HG02970 (cell line): ENCODE results near the gene P3R3URF.
"Not testable (repeated sequence)": the region's sequence is repeated elsewhere in the genome, so short reads cannot be mapped to it uniquely, and the experiment has no call there.

Experiments
- ATAC-seq: cut with Tn5 transposase; IDR thresholded peaks from one replicate; pipeline ENCODE4 v1.9.1; 2021; ENCODE audit warnings: mild to moderate bottlenecking, moderate library complexity, moderate number of reproducible peaks; ENCODE audit not compliant: unreplicated experiment, low FRiP score

The P3R3URF gene

DNA sequence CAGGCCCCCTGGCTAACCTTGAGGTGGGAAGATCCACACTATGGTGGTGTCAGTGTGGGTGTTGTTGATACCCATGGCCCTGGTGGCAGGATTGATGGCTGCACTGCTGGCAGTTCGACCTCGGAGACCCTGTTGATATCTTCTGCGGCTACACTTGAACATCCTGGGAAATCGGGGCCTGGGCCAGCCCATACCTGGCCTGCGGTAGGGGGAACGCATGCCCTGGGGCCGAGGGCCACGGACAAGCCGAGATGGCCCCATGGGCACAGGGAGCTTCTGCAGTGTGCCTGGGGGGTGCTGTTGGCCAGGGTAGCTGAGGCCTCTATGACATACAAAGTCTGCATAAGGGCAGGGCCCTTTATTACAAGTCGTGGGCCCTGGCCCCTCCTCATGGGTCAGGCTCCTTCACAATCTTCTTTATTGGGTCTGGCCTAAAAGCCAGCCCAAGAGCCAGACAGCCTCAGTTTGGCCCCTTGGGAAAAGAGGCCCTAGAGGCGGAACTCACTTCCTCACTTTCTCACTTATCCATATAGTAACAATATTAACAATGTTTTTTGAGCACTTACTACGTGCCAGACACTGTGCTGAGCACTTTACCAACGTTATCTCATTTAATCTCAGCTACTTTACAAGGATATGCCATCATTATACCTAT, at the start of gene P3R3URF:
Gene P3R3URF (minus strand): TSS at position 278 of the 655 bp plus-strand sequence. CDS start 17 bp downstream, at position 261.
- no peak for ATAC-seq

GRCh38 chr1:46224966-46225365, 48.7 kb upstream of the P3R3URF start:
- no peak for ATAC-seq

DNA sequence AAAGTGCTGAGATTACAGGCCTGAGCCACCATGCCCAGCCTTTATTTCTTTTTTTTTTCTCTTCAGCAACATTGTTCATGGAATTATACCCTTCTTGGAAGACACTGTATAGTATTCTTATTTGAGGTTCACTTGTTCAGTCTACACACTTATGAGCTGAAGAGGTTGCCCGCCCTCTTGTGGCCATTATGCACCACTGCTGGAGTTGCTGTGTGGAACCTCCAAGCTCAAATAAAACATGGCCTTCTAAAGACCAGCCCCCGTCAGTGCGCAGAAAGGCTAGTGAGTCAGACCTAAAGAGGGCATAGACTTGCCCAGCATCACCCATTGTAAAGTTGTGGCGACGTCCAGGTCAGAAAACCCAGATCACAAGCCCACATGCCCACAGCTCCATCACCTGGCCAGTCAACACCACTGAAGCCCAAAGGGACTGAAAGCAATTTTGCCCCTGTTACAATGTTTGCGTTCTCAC, 47.2 kb upstream of the P3R3URF start:
- ATAC-seq = no peak

DNA sequence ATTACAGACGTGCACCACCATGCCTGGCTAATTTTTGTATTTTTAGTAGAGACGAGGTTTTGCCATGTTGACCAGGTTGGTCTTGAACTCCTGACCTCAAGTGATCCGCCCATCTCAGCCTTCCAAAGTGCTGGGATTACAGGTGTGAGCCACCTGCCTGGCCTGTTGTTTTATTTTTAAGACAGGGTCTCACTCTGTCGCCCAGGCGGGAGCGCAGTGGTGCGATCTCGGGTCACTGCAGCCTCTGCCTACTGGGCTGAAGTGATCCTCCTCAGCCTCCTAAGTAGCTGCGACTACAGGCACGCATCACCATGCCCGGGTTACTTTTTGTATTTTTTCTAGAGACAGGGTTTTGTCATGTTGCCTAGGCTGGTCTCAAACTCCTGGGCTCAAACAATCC, 46.8 kb upstream of the P3R3URF start:
- ATAC-seq = not testable (repeated sequence)

- no peak for ATAC-seq
Observed at GRCh38 chr1:46221749-46222148, 45.5 kb upstream of the P3R3URF start.

DNA sequence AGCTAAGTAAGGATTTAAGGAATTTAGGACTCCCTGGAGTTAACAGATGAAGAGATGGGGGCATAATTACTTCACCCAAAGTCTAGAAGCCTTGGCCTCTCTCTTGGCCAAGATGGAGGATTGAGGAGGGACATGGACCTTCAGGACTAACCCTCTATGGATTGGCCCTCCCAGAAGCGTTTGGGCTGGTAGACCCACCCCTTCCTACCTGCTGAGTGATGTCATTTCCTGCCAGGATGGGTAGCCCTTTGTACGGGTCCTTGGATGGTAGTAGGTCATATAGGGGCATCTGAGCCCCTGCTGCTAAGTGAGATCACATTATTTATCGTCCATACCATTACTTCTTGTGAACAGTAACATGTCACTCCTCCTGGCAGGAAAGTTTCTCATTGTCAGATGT, 44.5 kb upstream of the P3R3URF start:
- no peak for ATAC-seq

- no peak for ATAC-seq
Observed at GRCh38 chr1:46219551-46220520, 43.5 kb upstream of the P3R3URF start.

GRCh38 chr1:46218443-46218842, 42.2 kb upstream of the P3R3URF start:
- ATAC-seq = no peak

DNA sequence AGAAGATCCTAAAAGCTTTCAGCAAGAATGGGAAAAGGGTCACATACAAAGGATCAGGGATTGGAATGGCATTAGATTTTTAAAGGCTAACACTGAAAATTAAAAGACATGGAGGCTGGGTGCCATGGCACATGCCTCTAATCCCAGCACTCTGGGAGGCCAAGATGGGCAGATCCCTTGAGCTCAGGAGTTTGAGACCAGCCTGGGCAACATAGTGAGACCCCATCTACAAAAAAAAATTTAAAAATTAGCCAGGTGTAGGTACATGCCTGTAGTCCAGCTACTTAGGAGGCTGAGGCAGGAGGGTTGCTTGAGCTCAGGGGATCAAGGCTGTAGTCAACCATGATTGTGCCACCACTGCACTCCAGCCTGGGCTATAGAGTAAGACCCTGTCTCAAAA, 39.2 kb upstream of the P3R3URF start:
- ATAC-seq = no peak

GRCh38 chr1:46211051-46211450, 34.8 kb upstream of the P3R3URF start:
- ATAC-seq = no peak

- no peak for ATAC-seq
Observed at GRCh38 chr1:46210561-46210960, 34.3 kb upstream of the P3R3URF start.

GRCh38 chr1:46206399-46206798, 30.1 kb upstream of the P3R3URF start:
- no peak for ATAC-seq

DNA sequence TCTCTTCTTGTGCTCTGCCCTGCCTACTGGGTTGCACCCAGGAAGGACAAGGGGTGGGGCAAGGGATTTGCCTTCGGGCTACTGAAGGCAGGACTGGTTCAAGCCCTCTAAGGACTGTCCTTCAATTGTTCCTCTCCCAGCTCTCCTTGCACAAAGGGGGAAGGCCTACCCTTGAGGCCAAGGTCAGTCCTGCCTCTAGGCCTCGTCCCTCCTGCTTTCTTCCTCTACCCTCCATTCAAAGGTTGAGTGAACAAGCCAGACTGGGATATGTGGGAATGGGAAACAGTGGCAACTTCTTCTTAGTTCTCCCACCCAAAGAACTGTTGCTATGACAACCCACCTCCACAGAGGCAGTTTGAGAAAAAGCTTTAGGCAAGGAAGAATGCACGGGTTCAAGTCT, 29.5 kb upstream of the P3R3URF start:
- ATAC-seq = no peak

GRCh38 chr1:46205141-46205540, 28.9 kb upstream of the P3R3URF start:
- ATAC-seq = no peak

DNA sequence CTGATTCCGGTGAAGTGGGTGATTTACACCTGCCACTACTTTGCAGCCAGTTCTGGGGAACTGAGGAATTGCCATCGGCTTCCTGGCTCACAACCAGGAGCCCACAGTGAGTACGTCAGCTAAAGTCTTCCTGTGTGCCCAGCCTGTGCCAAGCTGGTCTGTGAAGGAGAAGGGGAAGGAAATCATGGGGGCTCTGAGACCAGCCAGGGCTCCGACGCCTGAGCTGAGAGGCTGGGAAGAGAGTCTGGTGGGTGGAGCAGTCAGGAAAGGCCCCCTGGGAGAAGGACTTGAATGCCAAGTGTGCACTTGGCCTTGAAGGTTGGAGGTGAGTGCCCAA, 28.1 kb upstream of the P3R3URF start:
- ATAC-seq = no peak

DNA sequence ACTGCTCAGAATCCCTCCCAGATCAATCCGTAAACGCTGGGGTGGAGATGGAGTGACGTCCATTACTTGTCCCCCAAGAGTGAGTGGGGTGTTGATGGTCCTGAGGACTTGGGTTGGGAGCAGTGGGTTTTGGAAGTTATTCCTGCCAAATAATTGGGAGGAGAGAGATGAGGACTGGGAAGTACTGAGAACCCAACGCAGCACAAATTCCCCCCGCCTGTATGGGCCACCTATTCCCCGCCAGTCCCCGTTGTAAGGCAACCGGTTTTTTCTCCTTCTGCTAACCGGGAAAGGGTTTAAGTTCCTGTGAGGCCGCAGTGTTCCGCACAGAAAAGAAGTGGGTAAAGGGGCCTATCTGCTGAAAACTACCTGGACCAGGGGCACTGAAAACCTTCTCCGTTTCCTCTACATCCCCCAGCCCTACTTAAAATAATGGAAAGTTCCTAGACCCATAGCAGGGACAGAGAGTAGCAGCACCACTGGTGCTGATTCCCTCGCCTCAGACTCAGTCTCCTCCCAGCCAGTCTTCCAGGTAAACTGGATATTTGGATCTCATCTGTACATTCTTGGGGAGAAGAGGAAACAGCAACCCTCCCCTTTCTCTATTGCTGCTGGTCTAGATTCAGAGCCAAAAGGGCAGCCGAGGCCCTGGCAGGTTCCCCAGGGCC, 27.6 kb upstream of the P3R3URF start:
- ATAC-seq = no peak

- ATAC-seq = no peak
Observed at GRCh38 chr1:46199233-46199749, 23.0 kb upstream of the P3R3URF start.

DNA sequence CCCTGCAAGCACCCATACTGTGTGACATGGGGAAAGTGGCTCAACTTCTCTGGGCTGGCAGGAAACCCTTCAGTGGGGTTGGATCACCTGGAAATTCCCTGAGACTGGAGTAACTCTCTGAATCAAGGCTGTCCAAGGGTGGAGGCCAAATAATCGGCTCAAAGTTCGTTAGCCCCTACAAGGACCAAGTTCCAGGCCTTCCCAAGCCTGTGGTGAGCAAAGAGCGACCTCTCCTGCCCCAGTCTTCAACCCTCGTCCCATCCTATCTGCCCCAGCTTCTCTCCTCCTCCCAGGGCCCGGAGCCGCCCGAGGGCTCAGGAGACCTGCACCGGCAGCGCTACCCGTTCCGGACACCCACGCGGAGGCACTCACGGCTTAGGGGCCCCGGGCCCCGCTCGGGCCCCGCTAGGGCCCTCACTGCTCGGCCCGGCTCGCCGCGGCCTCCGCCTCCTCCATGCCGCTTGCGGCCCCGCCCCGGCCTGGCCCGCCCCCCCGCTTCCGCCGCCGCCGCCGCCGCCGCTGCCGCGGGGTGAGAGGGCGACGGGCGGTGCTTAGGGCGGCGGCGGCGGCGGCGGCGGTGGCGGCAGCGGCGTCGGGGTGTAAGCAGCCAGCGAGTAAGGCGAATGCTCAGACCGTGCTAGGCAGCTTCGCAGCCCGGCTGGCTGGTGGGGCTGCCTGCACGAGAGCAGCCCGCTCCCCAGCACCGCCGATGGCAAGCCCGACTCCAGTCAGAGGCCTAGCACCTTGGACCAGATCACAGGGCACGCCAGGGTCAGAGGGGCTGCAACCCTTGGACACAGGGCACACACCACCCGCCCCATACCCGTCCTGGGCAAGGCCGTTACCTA, 21.9 kb upstream of the P3R3URF start, which contains the start of gene POMGNT1:
Gene POMGNT1 (minus strand): TSS at position 471 of the 848 bp plus-strand sequence. CDS start 613 bp downstream, outside the sequence.
- peak; percentile 65 for ATAC-seq

DNA sequence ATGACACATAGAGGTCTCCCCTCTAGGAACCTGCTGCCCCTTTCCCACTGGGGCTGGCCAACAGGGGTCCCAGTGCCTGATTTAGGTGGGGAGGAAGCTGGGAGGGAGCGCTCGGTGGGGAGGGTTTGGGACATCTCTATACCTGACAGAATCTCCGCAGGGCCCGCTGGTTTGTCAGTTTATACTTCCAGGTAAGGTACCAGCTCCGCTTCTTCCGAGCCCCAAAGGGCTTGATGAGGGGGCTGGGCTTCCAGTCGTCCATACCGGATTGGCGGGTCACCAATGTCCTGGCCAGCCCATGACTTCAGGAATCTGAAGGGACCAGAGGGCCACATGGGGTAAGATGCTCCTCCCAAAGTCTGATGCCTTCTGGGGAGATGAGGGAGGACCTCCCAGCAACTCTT, 21.3 kb upstream of the P3R3URF start:
- no peak for ATAC-seq

DNA sequence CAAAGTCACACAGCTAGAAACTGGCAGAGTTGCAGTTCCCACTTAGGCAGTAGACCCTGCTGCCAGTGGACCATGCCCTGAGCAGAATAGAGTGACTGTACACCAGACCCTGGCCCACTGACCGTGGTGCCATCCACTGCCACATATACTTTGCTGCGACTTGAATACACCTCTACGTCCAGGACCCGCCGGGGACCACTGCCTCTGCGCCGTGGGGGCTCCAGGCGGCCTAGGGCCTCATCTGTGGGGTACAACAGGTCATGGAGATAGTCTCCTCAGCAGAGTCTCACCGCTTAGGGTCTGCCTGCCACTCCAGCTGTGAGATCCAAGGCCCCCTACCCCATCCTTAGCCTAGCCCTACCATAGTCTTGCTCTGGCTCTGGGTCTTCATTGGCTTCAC, 20.3 kb upstream of the P3R3URF start:
- no peak for ATAC-seq
